Muscle of arm (tissue), 12 donors: Measurements from ENCODE around the gene BANF2. TPM values are rescaled to one million over a fixed set of nuclear protein-coding genes. Genes with fewer than 3 reads are reported as not detected.
A peak's percentile ranks its signal among the peaks of the same experiment; 100 is the strongest.
"Not testable (repeated sequence)": the region's sequence is repeated elsewhere in the genome, so short reads cannot be mapped to it uniquely, and the experiment has no call there.

Source experiments
- DNase-seq: peaks from one replicate; pipeline ENCODE4 v3.0.0-alpha.2; 2013
- polyA plus RNA-seq, 12 donors: library from polyadenylated mRNA; unstranded; fragments of 120-200 nt; gene quantifications; one replicate each; pipeline ENCODE4 v1.2.1, GENCODE V29; 2013; ENCODE audit not compliant: insufficient read length in 12 of 12

BANF2 gene
- polyA plus RNA-seq, 12 donors, result not detected

- peak; percentile 96 for DNase-seq
Measured at GRCh38 chr20:17682103-17682888, 17.5 kb upstream of the BANF2 start, which contains the start of gene RRBP1. Gene RRBP1, minus strand, starts transcription at chr20:17682242. Its CDS starts 21,735 bp downstream, at chr20:17660507.

GRCh38 chr20:17682889-17683198, 16.9 kb upstream of the BANF2 start:
- no peak for DNase-seq

GRCh38 chr20:17683218-17684076, 16.3 kb upstream of the BANF2 start:
- no peak for DNase-seq

- no peak for DNase-seq
Measured at GRCh38 chr20:17684077-17684888, 15.5 kb upstream of the BANF2 start.

- DNase-seq, result no peak
Measured at GRCh38 chr20:17685168-17685567, 14.6 kb upstream of the BANF2 start.

GRCh38 chr20:17687800-17688199, 12.0 kb upstream of the BANF2 start:
- no peak for DNase-seq

GRCh38 chr20:17688965-17689364, 10.8 kb upstream of the BANF2 start:
- no peak for DNase-seq

- no peak for DNase-seq
Measured at GRCh38 chr20:17690144-17690543, 9.6 kb upstream of the BANF2 start.

- no peak for DNase-seq
Measured at GRCh38 chr20:17691758-17692157, 8.0 kb upstream of the BANF2 start.

- DNase-seq, result no peak
Measured at GRCh38 chr20:17693444-17694001, 6.2 kb upstream of the BANF2 start.

- DNase-seq, result no peak
Measured at GRCh38 chr20:17694767-17695166, 5.0 kb upstream of the BANF2 start.

GRCh38 chr20:17696287-17696686, 3.5 kb upstream of the BANF2 start:
- no peak for DNase-seq

- no peak for DNase-seq
Measured at GRCh38 chr20:17697171-17697570, 2.6 kb upstream of the BANF2 start.

GRCh38 chr20:17698384-17698783, 1.4 kb upstream of the BANF2 start:
- DNase-seq, result no peak

GRCh38 chr20:17700637-17701036, 871 bp downstream of the BANF2 start:
- DNase-seq, result no peak

GRCh38 chr20:17701826-17702225, 2.1 kb downstream of the BANF2 start:
- no peak for DNase-seq

- no peak for DNase-seq
Measured at GRCh38 chr20:17704589-17705317, 5.0 kb downstream of the BANF2 start.

GRCh38 chr20:17705916-17706315, 6.2 kb downstream of the BANF2 start:
- DNase-seq, result no peak

- no peak for DNase-seq
Measured at GRCh38 chr20:17706632-17707031, 6.9 kb downstream of the BANF2 start.

GRCh38 chr20:17707951-17708350, 8.2 kb downstream of the BANF2 start:
- not testable (repeated sequence) for DNase-seq

GRCh38 chr20:17708675-17709360, 9.1 kb downstream of the BANF2 start:
- no peak for DNase-seq
